ENCODE measurements around the gene DUSP1. TPM values are rescaled to one million over a fixed set of nuclear protein-coding genes. Genes with fewer than 3 reads are reported as not detected.
A peak's percentile ranks its signal among the peaks of the same experiment; 100 is the strongest.

Gene DUSP1
- total RNA-seq, 2 experiments from 2014 or later, result 761 to 768 TPM

DNA sequence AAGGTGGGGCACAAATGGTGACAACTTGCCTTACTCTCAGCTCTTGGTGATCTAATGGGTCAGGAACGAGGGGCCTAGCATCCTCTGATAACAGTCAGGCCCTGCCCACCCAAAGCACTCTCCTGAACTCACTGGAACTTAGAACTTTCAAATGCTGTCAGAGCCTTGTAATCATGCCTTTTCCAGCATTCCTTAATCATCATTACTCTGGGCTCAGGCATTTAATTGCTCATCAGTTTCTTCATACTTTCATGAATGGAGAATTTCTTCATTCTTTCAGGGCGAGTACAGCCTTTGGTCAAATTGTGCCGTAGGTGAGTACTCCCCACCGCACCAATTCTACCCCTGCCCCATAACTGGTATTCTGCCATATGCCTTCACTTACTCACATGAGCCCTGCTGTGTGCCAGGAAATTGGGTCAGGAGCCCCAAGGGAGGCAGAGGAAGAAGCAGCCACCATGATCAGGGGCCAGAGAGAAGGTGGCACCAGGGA lies 30.2 kb upstream of the DUSP1 start:
- POLR2A ChIA-PET, result no interaction called here
- no peak overlapping the region for H3K27ac Mint-ChIP-seq
- no peak overlapping the region for H3K4me3 Mint-ChIP-seq
- no peaks in the 10 kb centered on the region for H3K36me3 ChIP-seq (ENCODE audit: insufficient read depth, low read length)
- no peak overlapping the region for H3K27ac ChIP-seq (ENCODE audit: low read depth in 1 of 2, low read length in 2 of 2)
- H3K9me3 Mint-ChIP-seq, result no peaks in the 10 kb centered on the region
- H3K4me3 ChIP-seq (ENCODE audit: low read length), result no peak overlapping the region
- H3K27me3 ChIP-seq (ENCODE audit: control insufficient read depth in 1 of 2, insufficient read depth in 2 of 2, low read length in 2 of 2), result no peaks in the 10 kb centered on the region
- no peaks in the 10 kb centered on the region for H3K9me3 ChIP-seq (ENCODE audit: control insufficient read depth in 1 of 2, insufficient read depth in 1 of 2, low read length in 2 of 2)
- no peaks in the 10 kb centered on the region for H3K36me3 Mint-ChIP-seq (ENCODE audit: low read depth)
- TF ChIP-seq, protein P1, sequence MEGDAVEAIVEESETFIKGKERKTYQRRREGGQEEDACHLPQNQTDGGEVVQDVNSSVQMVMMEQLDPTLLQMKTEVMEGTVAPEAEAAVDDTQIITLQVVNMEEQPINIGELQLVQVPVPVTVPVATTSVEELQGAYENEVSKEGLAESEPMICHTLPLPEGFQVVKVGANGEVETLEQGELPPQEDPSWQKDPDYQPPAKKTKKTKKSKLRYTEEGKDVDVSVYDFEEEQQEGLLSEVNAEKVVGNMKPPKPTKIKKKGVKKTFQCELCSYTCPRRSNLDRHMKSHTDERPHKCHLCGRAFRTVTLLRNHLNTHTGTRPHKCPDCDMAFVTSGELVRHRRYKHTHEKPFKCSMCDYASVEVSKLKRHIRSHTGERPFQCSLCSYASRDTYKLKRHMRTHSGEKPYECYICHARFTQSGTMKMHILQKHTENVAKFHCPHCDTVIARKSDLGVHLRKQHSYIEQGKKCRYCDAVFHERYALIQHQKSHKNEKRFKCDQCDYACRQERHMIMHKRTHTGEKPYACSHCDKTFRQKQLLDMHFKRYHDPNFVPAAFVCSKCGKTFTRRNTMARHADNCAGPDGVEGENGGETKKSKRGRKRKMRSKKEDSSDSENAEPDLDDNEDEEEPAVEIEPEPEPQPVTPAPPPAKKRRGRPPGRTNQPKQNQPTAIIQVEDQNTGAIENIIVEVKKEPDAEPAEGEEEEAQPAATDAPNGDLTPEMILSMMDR (IDR thresholded peaks at IDR 0.05), result no peak
- CTCF ChIA-PET, result interaction anchor here (1.3 kb wide), 1 partner anchor 86 kb away, joined by 4 read pairs; no protein-coding TSS in a partner anchor
- no peaks in the 10 kb centered on the region for H3K27me3 Mint-ChIP-seq
- H3K4me1 ChIP-seq (ENCODE audit: insufficient read depth, low read length), result peaks cover 6% of the 10 kb centered on the region
- ATAC-seq (ENCODE audit: poor library complexity) (no peak), DNase-seq (no peak)
- H3K4me1 Mint-ChIP-seq (ENCODE audit: low read depth), result peaks cover 2% of the 10 kb centered on the region
- intact Hi-C loops (cut with DNase I, micrococcal nuclease), result no loop called here

DNA sequence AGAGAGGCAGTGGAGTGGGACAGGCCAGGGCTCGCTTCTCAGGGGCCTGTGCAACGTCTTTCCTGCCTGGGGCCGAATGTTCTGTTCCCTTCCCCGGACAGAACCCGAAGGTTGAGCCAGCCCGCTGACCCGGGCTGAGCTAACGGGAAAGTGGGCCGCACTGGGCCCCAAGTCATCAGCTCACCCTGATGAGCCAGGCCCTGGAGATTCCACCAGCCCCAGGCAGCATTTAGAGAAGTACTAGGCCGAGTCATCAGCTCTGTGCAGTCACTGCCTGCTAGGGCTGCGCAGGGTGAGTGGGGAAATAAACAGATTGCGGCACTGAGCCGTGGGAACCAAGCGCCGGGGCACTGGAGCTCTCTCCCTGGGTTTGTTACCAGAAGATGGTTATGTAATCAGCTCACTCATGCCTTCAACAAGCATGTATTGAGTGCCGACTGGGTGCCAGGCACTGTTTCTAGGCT lies 29.1 kb upstream of the DUSP1 start:
- CTCF ChIA-PET, result interaction anchor here (1.2 to 1.3 kb wide), 2 partner anchors 83 to 85 kb away, joined by 3 to 4 read pairs; no protein-coding TSS in a partner anchor

DNA sequence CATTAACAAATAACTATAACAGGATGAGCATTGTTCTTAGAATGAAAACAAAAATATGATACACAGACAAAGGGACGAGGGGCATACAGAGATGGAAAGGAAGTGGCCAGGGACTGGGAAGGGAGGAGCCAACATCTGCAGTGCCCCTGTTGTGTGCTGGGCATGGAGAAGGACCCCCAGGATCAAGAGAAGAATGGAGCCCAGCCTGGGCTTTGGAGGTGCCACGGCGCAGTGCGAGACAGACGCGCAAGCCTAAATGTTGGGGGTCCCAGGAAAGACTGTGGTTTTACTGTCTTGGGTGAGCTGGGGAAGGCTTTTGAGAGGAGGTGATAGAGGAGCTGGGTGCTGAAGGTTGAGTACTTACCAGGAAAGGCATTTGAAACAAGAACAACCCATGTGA lies 28.4 kb upstream of the DUSP1 start:
- H3K36me3 Mint-ChIP-seq (ENCODE audit: low read depth), result no peaks in the 10 kb centered on the region
- Histone ChIP-seq H3K4me3 (ENCODE audit: low read length) (no peak overlapping the region), H3K36me3 (ENCODE audit: insufficient read depth, low read length) (no peaks in the 10 kb centered on the region), H3K9me3 (ENCODE audit: control insufficient read depth in 1 of 2, insufficient read depth in 1 of 2, low read length in 2 of 2) (no peaks in the 10 kb centered on the region), H3K27ac (ENCODE audit: low read depth in 1 of 2, low read length in 2 of 2) (peak overlapping the region in 1 of 2 donors; percentile 48), H3K4me1 (ENCODE audit: insufficient read depth, low read length) (peaks cover 6% of the 10 kb centered on the region), H3K27me3 (ENCODE audit: control insufficient read depth in 1 of 2, insufficient read depth in 2 of 2, low read length in 2 of 2) (no peaks in the 10 kb centered on the region)
- no peaks in the 10 kb centered on the region for H3K9me3 Mint-ChIP-seq
- ChIA-PET CTCF (no interaction called here), POLR2A (interaction anchor here (1.0 kb wide), 1 partner anchor 27 kb away, joined by 3 read pairs; no protein-coding TSS in a partner anchor)
- TF ChIP-seq, protein P1 (IDR thresholded peaks at IDR 0.05), result no peak
- no peaks in the 10 kb centered on the region for H3K4me1 Mint-ChIP-seq (ENCODE audit: low read depth)
- intact Hi-C loops (cut with DNase I, micrococcal nuclease), result no loop called here
- no peak overlapping the region for H3K27ac Mint-ChIP-seq
- no peaks in the 10 kb centered on the region for H3K27me3 Mint-ChIP-seq
- H3K4me3 Mint-ChIP-seq, result no peak overlapping the region
- ATAC-seq (ENCODE audit: poor library complexity) (no peak), DNase-seq (no peak)

More for the DNA sequence above, 29.1 kb upstream of the DUSP1 start:
- Mint-ChIP-seq H3K27ac (no peak overlapping the region), H3K4me3 (no peak overlapping the region), H3K9me3 (no peaks in the 10 kb centered on the region), H3K4me1 (ENCODE audit: low read depth) (no peaks in the 10 kb centered on the region), H3K27me3 (no peaks in the 10 kb centered on the region), H3K36me3 (ENCODE audit: low read depth) (no peaks in the 10 kb centered on the region)
- DNase-seq (peak in 3 of 14 experiments; percentile 36 to 80 (median 71)), ATAC-seq (ENCODE audit: poor library complexity) (no peak)
- Histone ChIP-seq H3K9me3 (ENCODE audit: control insufficient read depth in 1 of 2, insufficient read depth in 1 of 2, low read length in 2 of 2) (no peaks in the 10 kb centered on the region), H3K4me3 (ENCODE audit: low read length) (no peak overlapping the region), H3K27me3 (ENCODE audit: control insufficient read depth in 1 of 2, insufficient read depth in 2 of 2, low read length in 2 of 2) (no peaks in the 10 kb centered on the region), H3K36me3 (ENCODE audit: insufficient read depth, low read length) (no peaks in the 10 kb centered on the region), H3K27ac (ENCODE audit: low read depth in 1 of 2, low read length in 2 of 2) (peak overlapping the region in 1 of 2 donors; percentile 48), H3K4me1 (ENCODE audit: insufficient read depth, low read length) (peaks cover 6% of the 10 kb centered on the region)
- POLR2A ChIA-PET, result interaction anchor here (1.0 kb wide), 1 partner anchor 28 kb away, joined by 3 read pairs; no protein-coding TSS in a partner anchor
- TF ChIP-seq, protein P1 (IDR thresholded peaks at IDR 0.05), result no peak
- intact Hi-C loops (cut with DNase I, micrococcal nuclease), result no loop called here

Data from CD4-positive, alpha-beta T cell (primary cell).